Liver (tissue), 9 donors: ENCODE measurements around the gene KRTAP4-4. TPM values are rescaled to one million over a fixed set of nuclear protein-coding genes. Genes with fewer than 3 reads are reported as not detected.

ENCODE experiments used
- DNase-seq: peaks from one replicate; pipeline ENCODE4 v3.0.0-alpha.2; 2017; ENCODE audit warnings: low spot score
- H3K27ac ChIP-seq, 2 donors: one replicate each; pipeline ENCODE4 v1.7.0; 2013; ENCODE audit warnings: inconsistent platforms in 2 of 2, low read length in 2 of 2, control low read depth in 1 of 2, low read depth in 1 of 2, mild to moderate bottlenecking in 1 of 2
- H3K27me3 ChIP-seq, 4 donors: one replicate each; pipeline versions ENCODE4 v1.6.1 to v1.7.0; 2013; ENCODE audit warnings: low read length in 3 of 4, inconsistent platforms in 1 of 4, mild to moderate bottlenecking in 1 of 4, moderate library complexity in 1 of 4; ENCODE audit not compliant: control insufficient read depth in 4 of 4, insufficient read depth in 4 of 4
- H3K36me3 ChIP-seq, 4 donors: one replicate each; pipeline versions ENCODE4 v1.6.1 to v1.7.0; 2013; ENCODE audit warnings: low read length in 3 of 4, mild to moderate bottlenecking in 3 of 4, low read depth in 1 of 4, moderate library complexity in 1 of 4; ENCODE audit not compliant: control insufficient read depth in 4 of 4, insufficient read depth in 3 of 4
- H3K4me1 ChIP-seq, 4 donors: one replicate each; pipeline versions ENCODE4 v1.6.1 to v1.7.0; 2013; ENCODE audit warnings: low read length in 3 of 4, mild to moderate bottlenecking in 3 of 4, moderate library complexity in 1 of 4; ENCODE audit not compliant: control insufficient read depth in 4 of 4, insufficient read depth in 4 of 4
- H3K4me3 ChIP-seq, 3 donors: one replicate each; pipeline versions ENCODE4 v1.6.1 to v1.7.0; 2013; ENCODE audit warnings: low read length in 3 of 3, control low read depth in 1 of 3, low read depth in 1 of 3, mild to moderate bottlenecking in 1 of 3
- H3K9ac ChIP-seq, 2 donors: one replicate each; pipeline ENCODE4 v1.7.0; 2013; ENCODE audit warnings: low read length in 2 of 2, mild to moderate bottlenecking in 2 of 2, moderate library complexity in 2 of 2, control low read depth in 1 of 2, low read depth in 1 of 2
- H3K9me3 ChIP-seq, 4 donors: one replicate each; pipeline versions ENCODE4 v1.6.1 to v1.7.0; 2013; ENCODE audit warnings: low read length in 3 of 4; ENCODE audit not compliant: control insufficient read depth in 4 of 4
- CTCF ChIP-seq: fragments of 150-350 bp; IDR thresholded peaks from 2 replicates; pipeline ENCODE4 v1.5.1; 2017; ENCODE audit warnings: improper control_type of control experiment, low read depth, low read length; ENCODE audit not compliant: missing input control
- EGR1 ChIP-seq, 2 donors: IDR thresholded peaks; 2 replicates each; pipeline ENCODE4 v1.6.1; 2016 to 2018; ENCODE audit warnings: antibody characterized with exemption in 2 of 2, low read depth in 2 of 2
- FOXA1 ChIP-seq: IDR thresholded peaks from 2 replicates; pipeline ENCODE4 v1.6.1; 2016; ENCODE audit warnings: antibody characterized with exemption
- FOXA2 ChIP-seq: IDR thresholded peaks from 2 replicates; pipeline ENCODE4 v1.6.1; 2016; ENCODE audit warnings: antibody characterized with exemption
- GABPA ChIP-seq, 2 donors: IDR thresholded peaks in 1 of 2; conservative IDR thresholded peaks in 1 of 2; 2 replicates each; pipeline ENCODE4 v1.6.1; 2016; ENCODE audit warnings: antibody characterized with exemption in 2 of 2, mild to moderate bottlenecking in 1 of 2, moderate library complexity in 1 of 2
- HNF4A ChIP-seq, 2 donors: conservative IDR thresholded peaks; 2 replicates each; pipeline ENCODE4 v1.6.1; 2016; ENCODE audit warnings: antibody characterized with exemption in 2 of 2, mild to moderate bottlenecking in 2 of 2
- HNF4G ChIP-seq: IDR thresholded peaks from 2 replicates; pipeline ENCODE4 v1.6.1; 2016; ENCODE audit warnings: antibody characterized with exemption
- JUND ChIP-seq, 2 donors: IDR thresholded peaks; 2 replicates each; pipeline ENCODE4 v1.6.1; 2016; ENCODE audit warnings: antibody characterized with exemption in 2 of 2
- MAX ChIP-seq: IDR thresholded peaks from 2 replicates; pipeline ENCODE4 v1.6.1; 2016; ENCODE audit warnings: antibody characterized with exemption
- NR2F2 ChIP-seq: IDR thresholded peaks from 2 replicates; pipeline ENCODE4 v1.6.1; 2016; ENCODE audit warnings: antibody characterized with exemption
- RAD21 ChIP-seq, 2 donors: IDR thresholded peaks; 2 replicates each; pipeline ENCODE4 v1.6.1; 2016; ENCODE audit warnings: antibody characterized with exemption in 2 of 2, mild to moderate bottlenecking in 2 of 2
- REST ChIP-seq: IDR thresholded peaks from 2 replicates; pipeline ENCODE4 v1.6.1; 2016; ENCODE audit warnings: antibody characterized with exemption, mild to moderate bottlenecking
- RXRA ChIP-seq, 2 donors: IDR thresholded peaks; 2 replicates each; pipeline ENCODE4 v1.6.1; 2017 to 2018; ENCODE audit warnings: antibody characterized with exemption in 2 of 2, mild to moderate bottlenecking in 1 of 2
- SP1 ChIP-seq: IDR thresholded peaks from 2 replicates; pipeline ENCODE4 v1.6.1; 2018; ENCODE audit warnings: antibody characterized with exemption, mild to moderate bottlenecking
- TAF1 ChIP-seq: conservative IDR thresholded peaks from 2 replicates; pipeline ENCODE4 v1.6.1; 2016; ENCODE audit warnings: antibody characterized with exemption, mild to moderate bottlenecking
- YY1 ChIP-seq: IDR thresholded peaks from 2 replicates; pipeline ENCODE4 v1.6.1; 2016; ENCODE audit warnings: antibody characterized with exemption, mild to moderate bottlenecking
- ZBTB33 ChIP-seq: IDR thresholded peaks from 2 replicates; pipeline ENCODE4 v1.6.1; 2016; ENCODE audit warnings: antibody characterized with exemption
- polyA plus RNA-seq, 2 donors: library from polyadenylated mRNA; stranded (reverse) in 1 of 2; unstranded in 1 of 2; fragments of 200-250 nt in 1 of 2; fragments of >200 nt in 1 of 2; fragmentation: Nextera tagmentation in 1 of 2; extraction: Ambion mirVana in 1 of 2; gene quantifications; one replicate each; pipeline versions ENCODE4 v1.2.1 to v1.2.3, GENCODE V29; 2013 to 2015
- total RNA-seq, 2 donors: library from RNA; depleted of rRNA; stranded (reverse); fragments of >200 nt; gene quantifications; one replicate each; pipeline ENCODE4 v1.2.3, GENCODE V29; 2014
- TF ChIP-seq, protein P1 (sequence below): IDR thresholded peaks from 2 replicates; pipeline ENCODE4 v1.6.1; 2016; ENCODE audit warnings: antibody characterized with exemption
- donor health status: healthy.
- donor health status: healthy.
- donor health status: healthy.
- donor health status: healthy.
- donor health status: healthy.

Gene KRTAP4-4
- total and polyA plus RNA-seq, 4 donors = not detected

GRCh38 chr17:41141361-41141760 is 19.2 kb downstream of the KRTAP4-4 start:
- DNase-seq = no peak

More at GRCh38 chr17:41141361-41141760, 19.2 kb downstream of the KRTAP4-4 start:
- H3K4me3 ChIP-seq = no peak overlapping the region
- peaks cover 5 to 27% (median 11%) of the 10 kb centered on the region in 4 donors for H3K9me3 ChIP-seq
- H3K9ac ChIP-seq = no peak overlapping the region
- no peak for TF ChIP-seq TAF1
- TF ChIP-seq ZBTB33 = no peak
- TF ChIP-seq SP1 = no peak
- no peak for TF ChIP-seq FOXA1
- TF ChIP-seq, protein P1, sequence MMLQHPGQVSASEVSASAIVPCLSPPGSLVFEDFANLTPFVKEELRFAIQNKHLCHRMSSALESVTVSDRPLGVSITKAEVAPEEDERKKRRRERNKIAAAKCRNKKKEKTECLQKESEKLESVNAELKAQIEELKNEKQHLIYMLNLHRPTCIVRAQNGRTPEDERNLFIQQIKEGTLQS = no peak
- no peak for TF ChIP-seq REST
- no peak for TF ChIP-seq HNF4G
- no peak for TF ChIP-seq MAX
- TF ChIP-seq HNF4A (conservative IDR thresholded peaks at IDR 0.05) = no peak
- TF ChIP-seq FOXA2 = no peak
- TF ChIP-seq GABPA (IDR thresholded peaks at IDR 0.05 in 1 of 2, conservative IDR thresholded peaks at IDR 0.05 in 1 of 2) = no peak
- no peak for TF ChIP-seq NR2F2
- no peak for TF ChIP-seq RAD21 (IDR thresholded peaks at IDR 0.05)
- no peak for TF ChIP-seq YY1
- no peak for TF ChIP-seq RXRA (IDR thresholded peaks at IDR 0.05)
- TF ChIP-seq EGR1 (IDR thresholded peaks at IDR 0.05; ENCODE audit: low read depth in 2 of 2) = no peak
- TF ChIP-seq JUND (IDR thresholded peaks at IDR 0.05) = no peak
- no peak for TF ChIP-seq CTCF
- H3K27me3 ChIP-seq = peaks cover 0 to 4% (median under 1%) of the 10 kb centered on the region in 4 donors
- no peak overlapping the region for H3K27ac ChIP-seq
- H3K36me3 ChIP-seq = no peaks in the 10 kb centered on the region
- no peaks in the 10 kb centered on the region for H3K4me1 ChIP-seq
